GM19468 (cell line): ENCODE data around the gene TIGD1.

Experiments
- ATAC-seq: cut with Tn5 transposase; IDR thresholded peaks from one replicate; pipeline ENCODE4 v1.9.1; 2021; ENCODE audit warnings: mild to moderate bottlenecking, moderate library complexity, moderate number of reproducible peaks; ENCODE audit not compliant: unreplicated experiment; ENCODE audit errors: extremely low read depth

The TIGD1 gene

DNA sequence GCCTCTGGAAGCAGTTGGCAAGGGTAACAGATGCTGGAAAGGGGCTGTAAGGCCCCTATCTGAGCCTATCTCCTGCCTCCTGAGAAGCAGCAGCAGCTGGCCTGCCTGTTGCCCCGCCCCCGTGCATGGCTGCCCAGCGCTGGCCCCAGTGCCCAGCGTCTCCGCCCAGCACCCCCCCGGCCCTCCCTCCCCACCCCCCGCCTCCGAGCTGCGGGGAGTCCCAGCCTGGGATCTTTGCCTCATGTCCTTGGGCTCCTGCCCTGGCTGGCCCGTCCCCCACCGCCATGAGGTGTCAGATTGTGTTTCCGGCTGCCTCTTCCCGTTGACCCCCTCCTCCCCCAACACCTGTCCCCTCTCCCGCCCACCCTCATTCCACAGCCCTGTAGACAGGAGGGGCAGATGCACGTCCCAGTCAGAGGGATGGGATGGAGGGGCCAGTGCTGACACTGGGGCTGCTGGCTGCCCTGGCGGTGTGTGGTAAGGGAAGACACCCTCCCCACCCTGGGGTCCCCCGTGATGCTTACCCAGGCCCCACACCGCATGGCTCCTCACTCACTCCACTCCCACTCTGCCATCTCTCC is 24.5 kb downstream of the TIGD1 start, which contains the start of gene CHRND:
Gene CHRND (plus strand): TSS at position 370 of the 581 bp plus-strand sequence. CDS start 56 bp downstream, at position 426.
- no peak for ATAC-seq

GRCh38 chr2:232525199-232525598 is 25.2 kb downstream of the TIGD1 start:
- ATAC-seq, result no peak

DNA sequence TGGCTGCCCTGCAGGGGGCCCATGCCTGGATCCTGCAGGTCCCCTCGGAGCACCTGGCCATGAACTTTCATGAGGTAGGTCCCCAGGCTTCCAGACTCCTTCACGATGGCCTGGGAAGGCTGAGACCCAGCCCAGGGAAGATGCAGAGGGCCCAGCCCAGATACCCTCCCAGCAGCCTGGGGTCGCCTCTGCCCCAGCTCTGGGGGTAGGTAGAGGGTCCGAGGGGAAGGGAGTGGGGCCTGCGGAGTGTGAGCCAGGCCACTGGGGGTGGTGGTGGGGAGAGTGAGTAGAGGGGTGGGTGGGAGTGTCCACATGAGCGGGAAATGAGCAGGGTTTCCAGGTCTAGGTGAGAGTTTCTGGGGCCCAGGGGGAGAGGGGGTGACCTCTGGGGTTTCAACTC is 25.6 kb downstream of the TIGD1 start:
- no peak for ATAC-seq

GRCh38 chr2:232523682-232524597 is 26.4 kb downstream of the TIGD1 start:
- no peak for ATAC-seq

GRCh38 chr2:232523402-232523681 is 27.0 kb downstream of the TIGD1 start:
- ATAC-seq, result no peak

GRCh38 chr2:232522623-232523401 is 27.5 kb downstream of the TIGD1 start:
- no peak for ATAC-seq

- ATAC-seq, result no peak
Observed at GRCh38 chr2:232521959-232522622, 28.3 kb downstream of the TIGD1 start.

DNA sequence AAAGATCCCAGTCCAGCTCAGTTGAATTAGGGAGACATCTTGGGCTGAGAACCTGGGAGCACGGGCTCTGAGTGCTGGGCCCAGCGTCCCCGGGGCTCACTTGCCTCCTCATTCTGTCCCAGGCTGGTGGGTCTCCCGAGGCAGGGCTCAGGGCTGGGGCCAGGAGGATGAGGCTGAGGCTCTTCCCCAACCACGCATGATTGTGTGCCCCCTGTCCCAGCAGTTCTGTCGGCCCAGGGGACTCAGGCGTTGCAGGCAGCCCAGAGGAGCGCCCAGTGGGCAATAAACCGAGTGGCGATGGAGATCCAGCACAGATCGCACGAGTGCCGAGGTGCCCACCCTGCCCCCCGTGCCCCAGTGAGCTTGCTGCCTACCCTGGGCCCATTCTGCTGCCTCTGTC is 29.3 kb downstream of the TIGD1 start:
- no peak for ATAC-seq

- no peak for ATAC-seq
Observed at GRCh38 chr2:232520489-232520888, 29.9 kb downstream of the TIGD1 start.

- no peak for ATAC-seq
Observed at GRCh38 chr2:232519581-232520438, 30.5 kb downstream of the TIGD1 start, which contains the start of gene PRSS56. Gene PRSS56 (plus strand): TSS chr2:232520388. CDS start chr2:232520599, 211 bp downstream.

DNA sequence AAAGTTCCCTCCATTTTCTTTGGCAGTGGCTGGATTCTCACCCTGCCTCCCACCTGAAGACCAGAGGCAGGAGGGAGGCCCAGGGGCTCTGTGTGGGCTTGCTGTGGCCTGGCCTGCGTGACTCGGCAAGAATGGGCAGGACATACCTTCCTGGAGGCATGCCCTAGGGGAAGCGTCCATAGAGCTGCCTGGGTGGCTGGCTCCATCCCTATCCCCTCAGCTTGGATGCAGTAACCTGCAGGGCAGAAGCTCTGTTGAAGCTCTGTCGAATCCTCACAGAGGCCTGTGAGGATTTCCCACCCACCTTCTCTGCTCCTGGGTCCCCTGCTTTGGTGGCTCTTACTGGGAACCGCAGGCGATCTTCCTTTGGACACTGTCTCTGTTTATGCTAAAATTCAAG is 31.5 kb downstream of the TIGD1 start:
- no peak for ATAC-seq

DNA sequence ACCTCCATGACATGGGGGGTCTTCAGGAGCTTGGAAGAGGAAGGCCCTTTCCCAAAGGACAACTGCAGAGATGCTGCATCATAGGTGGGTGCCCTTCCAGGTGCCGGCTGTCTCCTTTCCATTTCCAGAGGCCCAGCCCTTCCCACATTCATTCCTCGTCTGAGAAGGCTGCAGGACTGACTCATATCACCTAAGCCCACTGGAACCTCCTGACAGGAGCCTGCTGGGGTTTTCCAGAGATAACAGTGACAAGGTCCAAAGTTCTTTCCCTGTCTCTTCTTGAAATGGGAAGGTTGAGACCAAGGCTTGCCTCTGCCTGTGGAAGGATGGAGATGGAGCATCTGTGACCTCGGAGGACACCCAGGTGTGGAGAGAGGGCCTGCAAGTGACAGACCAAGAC is 33.8 kb downstream of the TIGD1 start:
- ATAC-seq, result no peak

GRCh38 chr2:232515639-232516038 is 34.7 kb downstream of the TIGD1 start:
- no peak for ATAC-seq

GRCh38 chr2:232513353-232513752 is 37.0 kb downstream of the TIGD1 start:
- ATAC-seq, result no peak

GRCh38 chr2:232512602-232513001 is 37.8 kb downstream of the TIGD1 start:
- no peak for ATAC-seq

GRCh38 chr2:232511336-232511890 is 38.9 kb downstream of the TIGD1 start:
- no peak for ATAC-seq

GRCh38 chr2:232508251-232508650 is 42.1 kb downstream of the TIGD1 start:
- no peak for ATAC-seq

- no peak for ATAC-seq
Observed at GRCh38 chr2:232506709-232507108, 43.6 kb downstream of the TIGD1 start.

- no peak for ATAC-seq
Observed at GRCh38 chr2:232505856-232506255, 44.5 kb downstream of the TIGD1 start.
